Esophagus muscularis mucosa (tissue), 3 donors: ENCODE results near the gene TSPOAP1.
"Not testable (repeated sequence)": the region's sequence is repeated elsewhere in the genome, so short reads cannot be mapped to it uniquely, and the experiment has no call there.

Source experiments
- CTCF ChIP-seq, 3 experiments: fragments of 200-600 bp in 2 of 3; fragments of 450-650 bp in 1 of 3; sonication (generic) in 2 of 3; IDR thresholded peaks; one replicate each; pipeline ENCODE4 v1.5.1; 2017 to 2019; ENCODE audit warnings: antibody characterized with exemption in 3 of 3, mild to moderate bottlenecking in 2 of 3, moderate library complexity in 1 of 3
- EP300 ChIP-seq: sonication (generic); formaldehyde crosslinking; IDR thresholded peaks from one replicate; pipeline ENCODE4 v1.6.1; 2017; ENCODE audit warnings: antibody characterized with exemption

- not testable (repeated sequence) for TF ChIP-seq EP300; CTCF (IDR thresholded peaks at IDR 0.05)
Observed at GRCh38 chr17:58341136-58341860, 12.7 kb upstream of the TSPOAP1 start.
